ENCODE results near the gene ASB16. TPM values are rescaled to one million over a fixed set of nuclear protein-coding genes. Genes with fewer than 3 reads are reported as not detected.

ASB16 gene
- total and polyA plus RNA-seq, 12 donors = 0.64 to 16.4 (median 13.4) TPM

- peaks cover 8 to 28% (median 20%) of the 10 kb centered on the region in 9 donors for H3K4me1 ChIP-seq
- 89 to 93% methylated on average over 2 of the region's 2 CpGs for WGBS, 2 donors
- no peak overlapping the region for H3K27ac ChIP-seq
- no peak overlapping the region for H3K4me3 ChIP-seq
- peaks cover 0 to 41% (median 12%) of the 10 kb centered on the region in 9 donors for H3K36me3 ChIP-seq
- H3K9me3 ChIP-seq = no peaks in the 10 kb centered on the region
- no peak for ATAC-seq
- intact Hi-C loops (cut with DNase I) = no loop called here
- H3K27me3 ChIP-seq = no peaks in the 10 kb centered on the region
- TF ChIP-seq, protein P1, sequence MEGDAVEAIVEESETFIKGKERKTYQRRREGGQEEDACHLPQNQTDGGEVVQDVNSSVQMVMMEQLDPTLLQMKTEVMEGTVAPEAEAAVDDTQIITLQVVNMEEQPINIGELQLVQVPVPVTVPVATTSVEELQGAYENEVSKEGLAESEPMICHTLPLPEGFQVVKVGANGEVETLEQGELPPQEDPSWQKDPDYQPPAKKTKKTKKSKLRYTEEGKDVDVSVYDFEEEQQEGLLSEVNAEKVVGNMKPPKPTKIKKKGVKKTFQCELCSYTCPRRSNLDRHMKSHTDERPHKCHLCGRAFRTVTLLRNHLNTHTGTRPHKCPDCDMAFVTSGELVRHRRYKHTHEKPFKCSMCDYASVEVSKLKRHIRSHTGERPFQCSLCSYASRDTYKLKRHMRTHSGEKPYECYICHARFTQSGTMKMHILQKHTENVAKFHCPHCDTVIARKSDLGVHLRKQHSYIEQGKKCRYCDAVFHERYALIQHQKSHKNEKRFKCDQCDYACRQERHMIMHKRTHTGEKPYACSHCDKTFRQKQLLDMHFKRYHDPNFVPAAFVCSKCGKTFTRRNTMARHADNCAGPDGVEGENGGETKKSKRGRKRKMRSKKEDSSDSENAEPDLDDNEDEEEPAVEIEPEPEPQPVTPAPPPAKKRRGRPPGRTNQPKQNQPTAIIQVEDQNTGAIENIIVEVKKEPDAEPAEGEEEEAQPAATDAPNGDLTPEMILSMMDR (IDR thresholded peaks at IDR 0.05) = no peak
- DNase-seq = no peak
Observed at GRCh38 chr17:44183024-44183423, 12.5 kb downstream of the ASB16 start.

GRCh38 chr17:44184212-44184810 is 13.8 kb downstream of the ASB16 start:
- Histone ChIP-seq H3K27me3 (no peaks in the 10 kb centered on the region), H3K4me3 (no peak overlapping the region), H3K36me3 (peaks cover 0 to 36% (median 12%) of the 10 kb centered on the region in 9 donors), H3K4me1 (peaks cover 11 to 41% (median 27%) of the 10 kb centered on the region in 9 donors), H3K27ac (no peak overlapping the region), H3K9me3 (no peaks in the 10 kb centered on the region)
- WGBS, 2 donors = 87 to 92% methylated on average over 8 of the region's 8 CpGs
- no peak for DNase-seq
- ATAC-seq = no peak
- TF ChIP-seq, protein P1 (IDR thresholded peaks at IDR 0.05) = no peak
- intact Hi-C loops (cut with DNase I) = no loop called here

DNA sequence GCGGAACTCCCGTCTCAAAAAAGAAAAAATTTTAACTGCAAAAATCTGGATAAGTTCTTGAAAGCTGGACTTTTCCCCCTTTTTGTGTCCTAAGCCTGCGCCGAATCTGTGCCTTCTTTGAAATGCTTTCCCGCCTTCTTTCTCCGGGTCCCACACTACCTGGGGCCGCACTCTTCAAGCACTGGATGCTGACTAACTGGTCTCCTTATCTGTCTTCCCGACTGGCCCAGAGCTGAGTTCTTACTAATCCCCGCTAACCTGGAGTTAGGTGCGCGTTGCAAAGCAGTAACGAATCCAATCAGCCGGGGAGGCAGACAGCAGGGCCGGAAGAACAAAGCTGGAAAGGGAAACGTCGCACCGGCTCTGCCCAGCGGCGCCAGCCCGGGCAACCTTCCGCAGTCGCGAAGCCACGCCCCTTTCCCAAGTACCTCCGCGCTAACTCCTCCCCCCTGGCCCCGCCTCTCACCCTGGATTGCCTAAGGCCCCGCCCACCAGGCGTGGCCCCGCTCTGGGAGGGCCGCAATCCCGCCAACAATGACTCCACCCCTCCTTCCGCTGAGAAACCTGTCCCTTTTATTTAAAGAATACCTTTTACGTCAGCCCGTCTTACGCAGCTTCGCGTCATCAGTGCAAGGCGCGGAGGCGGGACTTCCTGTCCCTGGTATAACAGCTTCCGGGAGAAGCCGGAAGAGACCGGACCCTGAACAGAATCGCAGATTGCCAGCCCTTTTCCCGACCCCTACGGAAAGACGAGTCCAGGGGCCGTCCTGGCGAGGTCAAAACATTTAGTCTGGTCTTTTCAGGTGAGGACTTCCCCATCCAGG is 16.0 kb downstream of the ASB16 start, which contains the start of gene TMUB2:
Gene TMUB2, plus strand, starts transcription at position 666 of the 824 bp plus-strand sequence. CDS start 737 bp downstream, outside the sequence.
- DNase-seq (peak; percentile 99), ATAC-seq (peak; percentile 95 to 99 (median 97))
- H3K9me3 ChIP-seq = no peaks in the 10 kb centered on the region
- peak within 1 kb of the TSS; percentile 87 to 99 (median 96) for H3K27ac ChIP-seq
- TF ChIP-seq, protein P1 (IDR thresholded peaks at IDR 0.05) = no peak
- peak within 1 kb of the TSS; percentile 78 to 95 (median 88) for H3K4me3 ChIP-seq
- H3K27me3 ChIP-seq = no peaks in the 10 kb centered on the region
- WGBS, 2 donors = 0 to 1% methylated on average over 50 of the region's 50 CpGs
- peaks cover 11 to 42% (median 27%) of the 10 kb centered on the region in 9 donors for H3K4me1 ChIP-seq
- peaks cover 0 to 56% (median 21%) of the 10 kb centered on the region in 9 donors for H3K36me3 ChIP-seq
- intact Hi-C loops (cut with DNase I) = loop anchor here in 2 of 10 donors (1.0 to 2.0 kb wide), 2 partner anchors 13 to 32 kb away; partner anchors contain the start of genes ATXN7L3 (in 1 of the 2) and UBTF (in 1 of the 2)

Data from heart right ventricle (tissue), 16 donors.